Activated T-helper 17 cell treated with anti-CD3 and anti-CD28 coated beads, Interleukin-2, amount 50 U/mL, for 72 hours (primary cell): ENCODE measurements around the gene GPATCH2. TPM values are rescaled to one million over a fixed set of nuclear protein-coding genes. Genes with fewer than 3 reads are reported as not detected.

Experiments used
- total RNA-seq, 2 donors: library from RNA; stranded (reverse); gene quantifications; one replicate each; pipeline ENCODE4 v1.2.3, GENCODE V29; 2022

The GPATCH2 gene
- total RNA-seq, 2 donors from 2014 or later = 6.5 to 6.7 TPM

Other genes starting within 250 kb of the GPATCH2 start
- not detected for gene SPATA17, start 254 bp upstream of the GPATCH2 start, total RNA-seq